ENCODE results near the gene TRIM42.

The TRIM42 gene

GRCh38 chr3:140677764-140678163 lies at the start of gene TRIM42:
TSS of gene TRIM42 (plus strand) at chr3:140678064. CDS start at chr3:140678230, 166 bp downstream.
- TF ChIP-seq CTCF (IDR thresholded peaks at IDR 0.05) = no peak
- DNase-seq (ENCODE audit: low spot score) = no peak
- H3K4me3 ChIP-seq = no peak within 1 kb of the TSS

GRCh38 chr3:140628606-140629005 lies 49.3 kb upstream of the TRIM42 start:
- H3K27ac ChIP-seq = no peak overlapping the region
- no peak for TF ChIP-seq CTCF (IDR thresholded peaks at IDR 0.05)
- DNase-seq (ENCODE audit: low spot score) = no peak
- H3K4me3 ChIP-seq = no peak overlapping the region

More at GRCh38 chr3:140677764-140678163, at the start of gene TRIM42:
- H3K27ac ChIP-seq = no peak within 1 kb of the TSS

GRCh38 chr3:140629357-140630137 lies 48.3 kb upstream of the TRIM42 start:
- Histone ChIP-seq H3K4me3 (no peak overlapping the region), H3K27ac (no peak overlapping the region)
- TF ChIP-seq CTCF (IDR thresholded peaks at IDR 0.05) = no peak
- no peak for DNase-seq (ENCODE audit: low spot score)

- DNase-seq (ENCODE audit: low spot score) = no peak
- no peak for TF ChIP-seq CTCF (IDR thresholded peaks at IDR 0.05)
- no peak overlapping the region for H3K4me3 ChIP-seq
- H3K27ac ChIP-seq = no peak overlapping the region
Measured at GRCh38 chr3:140630366-140630765, 47.5 kb upstream of the TRIM42 start.

GRCh38 chr3:140630866-140631265 lies 47.0 kb upstream of the TRIM42 start:
- no peak for TF ChIP-seq CTCF (IDR thresholded peaks at IDR 0.05)
- Histone ChIP-seq H3K27ac (no peak overlapping the region), H3K4me3 (no peak overlapping the region)
- DNase-seq (ENCODE audit: low spot score) = no peak

- no peak overlapping the region for H3K27ac ChIP-seq
- no peak for DNase-seq (ENCODE audit: low spot score)
- TF ChIP-seq CTCF (IDR thresholded peaks at IDR 0.05) = no peak
- no peak overlapping the region for H3K4me3 ChIP-seq
Measured at GRCh38 chr3:140635276-140635675, 42.6 kb upstream of the TRIM42 start.
